Measurements from ENCODE around the gene STRIT1.
"Not testable (repeated sequence)": the region's sequence is repeated elsewhere in the genome, so short reads cannot be mapped to it uniquely, and the experiment has no call there.

STRIT1 gene

GRCh38 chr3:155292693-155293092, 790 bp downstream of the STRIT1 start:
- Histone ChIP-seq H3K9ac (ENCODE audit: low read depth, low read length) (no peak overlapping the region), H3K36me3 (ENCODE audit: control insufficient read depth, insufficient read depth, low read length) (no peaks in the 10 kb centered on the region), H3K4me1 (ENCODE audit: control insufficient read depth, insufficient read depth, low read length) (peaks cover 9% of the 10 kb centered on the region), H3K27me3 (ENCODE audit: control insufficient read depth, insufficient read depth, low read length) (no peaks in the 10 kb centered on the region), H3K9me3 (ENCODE audit: control insufficient read depth, insufficient read depth, low read length) (peaks cover 13% of the 10 kb centered on the region), H3K27ac (ENCODE audit: low read depth, low read length) (no peak overlapping the region), H3K4me3 (ENCODE audit: low read depth, low read length) (no peak overlapping the region)

- Histone ChIP-seq H3K4me1 (ENCODE audit: control insufficient read depth, insufficient read depth, low read length) (peaks cover 9% of the 10 kb centered on the region), H3K36me3 (ENCODE audit: control insufficient read depth, insufficient read depth, low read length) (no peaks in the 10 kb centered on the region), H3K4me3 (ENCODE audit: low read depth, low read length) (no peak overlapping the region), H3K27me3 (ENCODE audit: control insufficient read depth, insufficient read depth, low read length) (no peaks in the 10 kb centered on the region), H3K9me3 (ENCODE audit: control insufficient read depth, insufficient read depth, low read length) (peaks cover 11% of the 10 kb centered on the region), H3K9ac (ENCODE audit: low read depth, low read length) (no peak overlapping the region), H3K27ac (ENCODE audit: low read depth, low read length) (no peak overlapping the region)
These were observed 1.4 kb downstream of the STRIT1 start for GRCh38 chr3:155292133-155292532.

GRCh38 chr3:155286736-155287135, 6.7 kb downstream of the STRIT1 start:
- H3K9me3 ChIP-seq (ENCODE audit: control insufficient read depth, insufficient read depth, low read length), result no peaks in the 10 kb centered on the region; the same call in 1 of the 2 replicates
- H3K36me3 ChIP-seq (ENCODE audit: control insufficient read depth, insufficient read depth, low read length), result no peaks in the 10 kb centered on the region
- H3K4me1 ChIP-seq (ENCODE audit: control insufficient read depth, insufficient read depth, low read length), result peaks cover 10% of the 10 kb centered on the region
- H3K4me3 ChIP-seq (ENCODE audit: low read depth, low read length), result no peak overlapping the region
- H3K9ac ChIP-seq (ENCODE audit: low read depth, low read length), result no peak overlapping the region
- H3K27ac ChIP-seq (ENCODE audit: low read depth, low read length), result no peak overlapping the region
- no peaks in the 10 kb centered on the region for H3K27me3 ChIP-seq (ENCODE audit: control insufficient read depth, insufficient read depth, low read length)

- Histone ChIP-seq H3K9ac (ENCODE audit: low read depth, low read length) (no peak overlapping the region), H3K36me3 (ENCODE audit: control insufficient read depth, insufficient read depth, low read length) (no peaks in the 10 kb centered on the region), H3K4me1 (ENCODE audit: control insufficient read depth, insufficient read depth, low read length) (peaks cover 11% of the 10 kb centered on the region), H3K4me3 (ENCODE audit: low read depth, low read length) (no peak overlapping the region), H3K27ac (ENCODE audit: low read depth, low read length) (no peak overlapping the region), H3K9me3 (ENCODE audit: control insufficient read depth, insufficient read depth, low read length) (peaks cover 5% of the 10 kb centered on the region), H3K27me3 (ENCODE audit: control insufficient read depth, insufficient read depth, low read length) (no peaks in the 10 kb centered on the region)
These were observed 7.5 kb downstream of the STRIT1 start for GRCh38 chr3:155285936-155286335.

- Histone ChIP-seq H3K4me3 (ENCODE audit: low read depth, low read length) (no peak overlapping the region), H3K9me3 (ENCODE audit: control insufficient read depth, insufficient read depth, low read length) (peaks cover 24% of the 10 kb centered on the region), H3K27ac (ENCODE audit: low read depth, low read length) (no peak overlapping the region), H3K4me1 (ENCODE audit: control insufficient read depth, insufficient read depth, low read length) (peaks cover 11% of the 10 kb centered on the region), H3K9ac (ENCODE audit: low read depth, low read length) (no peak overlapping the region), H3K36me3 (ENCODE audit: control insufficient read depth, insufficient read depth, low read length) (no peaks in the 10 kb centered on the region), H3K27me3 (ENCODE audit: control insufficient read depth, insufficient read depth, low read length) (no peaks in the 10 kb centered on the region)
These were observed 10.1 kb downstream of the STRIT1 start for GRCh38 chr3:155283092-155284056.

- H3K9me3 ChIP-seq (ENCODE audit: control insufficient read depth, insufficient read depth, low read length), result peaks cover 24% of the 10 kb centered on the region
- peaks cover 11% of the 10 kb centered on the region for H3K4me1 ChIP-seq (ENCODE audit: control insufficient read depth, insufficient read depth, low read length)
- no peaks in the 10 kb centered on the region for H3K36me3 ChIP-seq (ENCODE audit: control insufficient read depth, insufficient read depth, low read length)
- H3K9ac ChIP-seq (ENCODE audit: low read depth, low read length), result no peak overlapping the region
- no peak overlapping the region for H3K27ac ChIP-seq (ENCODE audit: low read depth, low read length)
- H3K4me3 ChIP-seq (ENCODE audit: low read depth, low read length), result no peak overlapping the region
- no peaks in the 10 kb centered on the region for H3K27me3 ChIP-seq (ENCODE audit: control insufficient read depth, insufficient read depth, low read length)
These were observed 10.9 kb downstream of the STRIT1 start for GRCh38 chr3:155282385-155283091.

- H3K4me3 ChIP-seq (ENCODE audit: low read depth, low read length), result no peak overlapping the region
- H3K27ac ChIP-seq (ENCODE audit: low read depth, low read length), result no peak overlapping the region
- H3K27me3 ChIP-seq (ENCODE audit: control insufficient read depth, insufficient read depth, low read length), result no peaks in the 10 kb centered on the region
- H3K9ac ChIP-seq (ENCODE audit: low read depth, low read length), result no peak overlapping the region
- no peaks in the 10 kb centered on the region for H3K36me3 ChIP-seq (ENCODE audit: control insufficient read depth, insufficient read depth, low read length)
- H3K4me1 ChIP-seq (ENCODE audit: control insufficient read depth, insufficient read depth, low read length), result peaks cover 11% of the 10 kb centered on the region
- peaks cover 24% of the 10 kb centered on the region for H3K9me3 ChIP-seq (ENCODE audit: control insufficient read depth, insufficient read depth, low read length)
These were observed 11.6 kb downstream of the STRIT1 start for GRCh38 chr3:155281912-155282311.

- H3K4me3 ChIP-seq (ENCODE audit: low read depth, low read length); H3K9ac ChIP-seq (ENCODE audit: low read depth, low read length); H3K27me3 ChIP-seq (ENCODE audit: control insufficient read depth, insufficient read depth, low read length); H3K4me1 ChIP-seq (ENCODE audit: control insufficient read depth, insufficient read depth, low read length); H3K36me3 ChIP-seq (ENCODE audit: control insufficient read depth, insufficient read depth, low read length); H3K27ac ChIP-seq (ENCODE audit: low read depth, low read length): not testable (repeated sequence)
- H3K9me3 ChIP-seq (ENCODE audit: control insufficient read depth, insufficient read depth, low read length), result peaks cover 20% of the 10 kb centered on the region
These were observed 17.4 kb downstream of the STRIT1 start for GRCh38 chr3:155276089-155276488.

GRCh38 chr3:155275159-155275754, 18.2 kb downstream of the STRIT1 start:
- not testable (repeated sequence) for H3K36me3 ChIP-seq (ENCODE audit: control insufficient read depth, insufficient read depth, low read length); H3K27ac ChIP-seq (ENCODE audit: low read depth, low read length); H3K4me3 ChIP-seq (ENCODE audit: low read depth, low read length); H3K9ac ChIP-seq (ENCODE audit: low read depth, low read length); H3K27me3 ChIP-seq (ENCODE audit: control insufficient read depth, insufficient read depth, low read length); H3K4me1 ChIP-seq (ENCODE audit: control insufficient read depth, insufficient read depth, low read length)
- H3K9me3 ChIP-seq (ENCODE audit: control insufficient read depth, insufficient read depth, low read length), result peaks cover 15% of the 10 kb centered on the region; the same call in 1 of the 2 replicates

- H3K9me3 ChIP-seq (ENCODE audit: control insufficient read depth, insufficient read depth, low read length); H3K9ac ChIP-seq (ENCODE audit: low read depth, low read length); H3K4me3 ChIP-seq (ENCODE audit: low read depth, low read length); H3K27ac ChIP-seq (ENCODE audit: low read depth, low read length); H3K27me3 ChIP-seq (ENCODE audit: control insufficient read depth, insufficient read depth, low read length); H3K4me1 ChIP-seq (ENCODE audit: control insufficient read depth, insufficient read depth, low read length); H3K36me3 ChIP-seq (ENCODE audit: control insufficient read depth, insufficient read depth, low read length): not testable (repeated sequence)
These were observed 19.0 kb downstream of the STRIT1 start for GRCh38 chr3:155274435-155274834.

- Histone ChIP-seq H3K36me3 (ENCODE audit: control insufficient read depth, insufficient read depth, low read length) (no peaks in the 10 kb centered on the region), H3K4me1 (ENCODE audit: control insufficient read depth, insufficient read depth, low read length) (no peaks in the 10 kb centered on the region), H3K27ac (ENCODE audit: low read depth, low read length) (no peak overlapping the region), H3K9me3 (ENCODE audit: control insufficient read depth, insufficient read depth, low read length) (no peaks in the 10 kb centered on the region), H3K9ac (ENCODE audit: low read depth, low read length) (no peak overlapping the region), H3K4me3 (ENCODE audit: low read depth, low read length) (no peak overlapping the region), H3K27me3 (ENCODE audit: control insufficient read depth, insufficient read depth, low read length) (no peaks in the 10 kb centered on the region)
These were observed 22.2 kb downstream of the STRIT1 start for GRCh38 chr3:155271343-155271613.

Measured in HUES48 (cell line).